ENCODE measurements around the gene PLPPR4.
"Not testable (repeated sequence)": the region's sequence is repeated elsewhere in the genome, so short reads cannot be mapped to it uniquely, and the experiment has no call there.

Gene PLPPR4

DNA sequence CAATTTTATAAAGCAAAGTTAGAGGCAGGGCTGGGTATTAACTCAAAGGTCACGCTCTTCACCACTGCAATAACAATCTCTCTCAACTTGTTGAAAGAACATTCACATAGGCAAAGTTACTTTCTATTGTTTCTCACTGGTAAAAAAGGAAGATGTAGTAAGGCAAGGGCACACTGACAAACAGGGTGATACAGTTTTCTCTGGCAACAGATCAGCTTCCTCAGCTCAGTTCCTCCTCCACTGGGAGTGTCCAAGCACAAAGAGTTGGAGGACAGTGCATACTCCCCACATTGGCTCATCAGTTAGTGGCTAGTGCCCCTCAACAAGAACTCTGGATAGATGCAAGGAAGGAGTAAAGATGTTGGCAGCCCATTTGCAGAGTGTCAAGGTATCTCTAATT lies 3.7 kb downstream of the PLPPR4 start:
- DNase-seq (ENCODE audit: low spot score), result no peak

DNA sequence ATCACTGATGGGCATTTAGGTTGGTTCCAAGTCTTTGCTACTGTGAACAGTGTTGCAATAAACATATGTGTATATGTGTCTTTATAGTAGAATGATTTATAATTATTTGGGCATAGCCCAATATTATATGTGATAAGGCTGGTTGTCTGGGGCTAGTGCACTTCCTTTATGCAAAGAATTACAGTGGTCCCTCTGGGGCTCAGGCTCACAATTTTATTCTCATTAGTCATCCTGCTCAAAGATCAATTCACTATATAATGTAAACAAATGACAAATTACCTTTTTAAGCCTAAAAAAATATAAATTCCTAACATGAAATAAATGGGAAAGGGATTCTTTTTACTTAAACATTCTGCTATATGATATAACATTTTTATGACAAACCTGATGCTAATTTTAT lies 5.0 kb downstream of the PLPPR4 start:
- no peak for DNase-seq (ENCODE audit: low spot score)

DNA sequence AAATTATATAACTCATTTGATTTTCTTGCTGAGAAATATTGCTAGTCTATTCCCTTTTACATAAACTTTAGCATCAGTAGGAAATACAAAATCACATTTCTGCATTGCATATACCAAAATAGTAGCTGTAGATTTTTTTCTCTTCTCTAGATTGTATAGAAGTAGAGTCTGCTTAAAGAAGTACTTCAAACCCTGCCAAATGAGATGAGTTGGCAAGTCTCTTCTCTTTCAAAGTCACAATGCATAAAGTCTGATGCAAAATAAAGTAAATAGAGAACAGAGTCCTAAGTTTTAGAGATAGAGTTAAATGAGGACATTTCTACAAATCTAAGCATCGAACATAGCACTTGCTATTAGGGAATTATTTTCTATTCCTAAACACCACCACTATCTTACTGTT lies 6.4 kb downstream of the PLPPR4 start:
- DNase-seq (ENCODE audit: low spot score), result no peak

DNA sequence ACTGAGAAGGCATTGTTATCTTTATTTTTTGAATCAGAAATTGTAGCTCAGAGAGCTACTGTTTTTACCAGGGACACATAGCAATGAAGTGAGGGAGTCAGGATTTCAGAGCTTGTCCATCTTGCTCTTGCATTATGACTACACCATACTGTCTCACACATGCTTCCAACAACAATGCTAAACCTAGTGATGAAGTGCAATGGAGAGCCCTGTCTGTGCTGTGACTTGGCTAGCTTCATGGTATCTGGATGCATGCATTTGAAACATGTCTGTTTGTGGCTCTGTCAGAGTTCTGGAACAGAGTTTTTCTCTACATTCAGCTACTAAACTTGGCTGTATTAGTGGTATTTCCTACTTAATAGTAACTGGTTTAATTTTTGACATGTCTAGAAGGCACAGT lies 7.0 kb downstream of the PLPPR4 start:
- no peak for DNase-seq (ENCODE audit: low spot score)

DNA sequence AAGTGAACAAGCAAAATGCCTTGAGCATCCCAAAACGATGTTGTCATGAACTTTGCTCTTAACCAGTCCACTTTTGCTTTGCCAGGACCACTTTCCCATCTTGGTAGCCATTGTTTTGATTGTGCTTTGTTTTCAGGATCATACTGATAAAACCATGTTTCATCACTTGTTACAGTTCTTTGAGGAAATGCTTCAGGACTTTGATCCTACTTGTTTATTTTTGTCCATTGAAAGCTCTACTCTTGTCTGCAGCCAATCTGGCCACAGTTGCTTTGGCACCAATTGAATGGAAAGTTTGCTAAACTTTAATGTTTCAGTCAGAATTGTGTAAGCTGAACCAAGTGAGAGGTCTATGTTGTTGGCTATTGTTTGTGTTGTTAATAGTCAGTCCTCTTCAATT lies 12.8 kb downstream of the PLPPR4 start:
- no peak for DNase-seq (ENCODE audit: low spot score)

DNA sequence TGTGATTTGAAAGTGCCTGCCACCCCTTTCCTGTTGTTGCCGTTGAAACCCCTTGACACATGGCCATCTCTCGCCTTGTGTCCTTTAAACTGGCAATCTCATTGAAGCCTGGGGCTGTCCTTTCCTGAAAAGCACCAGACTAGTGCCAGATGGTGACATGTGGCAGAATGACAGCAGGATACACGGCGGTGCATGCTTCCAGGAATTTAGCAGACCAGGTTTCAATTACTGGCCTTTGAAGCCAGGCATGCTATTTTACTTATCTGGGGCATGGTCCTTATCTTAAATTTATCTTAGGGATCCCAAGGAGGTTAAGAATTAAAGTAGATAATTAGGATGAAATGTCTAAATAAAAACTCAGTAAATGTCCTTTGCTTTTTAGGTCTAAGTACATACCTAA lies 15.2 kb downstream of the PLPPR4 start:
- DNase-seq (ENCODE audit: low spot score), result no peak

DNA sequence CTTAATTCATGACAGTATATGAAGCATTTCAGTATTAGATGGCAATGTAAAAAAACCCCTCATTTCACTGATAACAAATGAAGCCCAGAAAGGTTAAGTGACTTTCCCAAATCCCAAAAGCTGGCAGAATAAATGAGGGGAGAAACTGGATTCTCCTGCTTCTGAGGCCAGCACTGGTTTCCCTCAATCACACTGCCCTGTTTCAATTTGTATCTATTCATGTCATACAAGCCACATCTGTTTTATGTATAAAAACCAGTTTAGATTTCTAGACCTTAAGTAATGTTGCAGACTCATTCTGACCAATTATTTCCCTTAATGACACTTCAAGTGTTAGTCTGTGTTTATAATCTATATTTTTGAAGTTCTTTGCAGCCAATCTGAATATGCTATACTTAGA lies 16.8 kb downstream of the PLPPR4 start:
- no peak for DNase-seq (ENCODE audit: low spot score)

DNA sequence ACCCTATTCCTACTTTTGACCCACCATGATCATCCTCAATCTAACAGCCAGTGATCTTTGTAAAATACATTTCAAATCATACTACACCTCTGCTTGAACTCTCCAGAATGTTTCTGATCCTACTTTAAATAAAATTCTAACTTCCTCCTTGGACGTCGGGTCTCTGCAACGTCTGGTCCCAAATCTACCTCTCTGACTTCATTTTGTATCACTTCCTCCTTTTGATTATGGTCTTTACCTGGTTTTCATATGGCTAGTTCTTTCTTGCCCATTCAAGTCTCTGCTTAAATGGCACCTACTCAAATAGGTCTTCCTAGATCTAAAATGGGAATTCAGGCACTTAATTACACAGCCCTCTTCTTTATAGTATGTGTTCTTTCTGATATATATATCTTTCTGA lies 18.2 kb downstream of the PLPPR4 start:
- DNase-seq (ENCODE audit: low spot score), result no peak

DNA sequence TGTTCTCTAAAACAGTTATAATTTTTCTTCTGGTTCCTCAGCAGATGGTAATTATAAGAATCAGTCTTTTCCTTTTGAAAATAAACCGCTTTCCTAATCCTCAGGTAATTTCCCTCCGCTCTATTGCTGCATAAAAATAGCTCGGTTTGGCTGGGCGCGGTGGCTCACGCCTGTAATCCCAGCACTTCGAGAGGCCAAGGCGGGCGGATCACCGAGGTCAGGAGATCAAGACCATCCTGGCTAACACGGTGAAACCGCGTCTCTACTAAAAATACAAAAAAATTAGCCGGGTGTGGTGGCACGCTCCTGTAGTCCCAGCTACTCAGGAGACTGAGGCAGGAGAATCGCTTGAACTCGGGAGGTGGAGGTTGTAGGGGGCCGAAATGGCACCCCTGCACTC lies 19.2 kb downstream of the PLPPR4 start:
- DNase-seq (ENCODE audit: low spot score), result not testable (repeated sequence)

DNA sequence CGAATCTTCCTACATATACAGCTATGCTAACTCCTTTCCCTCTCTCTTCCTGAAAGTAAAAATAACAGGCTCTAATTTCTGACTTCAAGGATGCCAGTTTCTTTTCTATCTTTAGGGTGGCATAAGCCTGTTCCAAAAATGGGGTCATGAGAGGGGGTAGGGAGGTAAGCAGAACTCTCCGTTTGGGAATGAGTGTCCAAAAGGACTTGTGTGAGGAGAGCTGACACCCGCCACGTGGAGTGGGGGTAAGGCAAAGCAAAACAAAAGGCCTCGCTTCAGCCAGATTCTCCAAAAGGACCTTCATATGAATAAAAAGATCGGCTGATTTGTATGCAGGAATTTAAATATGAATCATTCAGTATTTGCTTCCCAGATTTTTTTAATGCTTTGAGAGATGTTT lies 28.6 kb downstream of the PLPPR4 start:
- DNase-seq (ENCODE audit: low spot score), result no peak

DNA sequence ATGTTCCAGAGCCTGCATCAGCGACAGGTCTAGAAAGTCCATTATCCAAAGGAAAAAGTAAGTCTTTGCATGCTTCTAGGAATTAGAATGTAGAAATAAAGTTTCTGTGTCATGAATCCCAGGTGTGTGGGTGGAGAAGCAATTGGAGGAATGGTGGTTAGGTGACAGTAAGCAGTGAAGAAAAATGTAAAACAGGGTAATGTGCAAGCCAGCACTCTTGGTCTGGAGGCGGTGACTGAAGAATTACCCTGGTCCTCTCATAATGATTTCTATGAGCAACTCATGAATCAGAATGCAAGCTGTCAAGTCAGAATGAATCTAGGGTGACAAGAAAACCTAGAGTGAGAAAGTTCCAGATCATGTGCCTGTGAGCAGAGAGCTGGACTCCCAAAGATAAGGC lies 33.6 kb downstream of the PLPPR4 start:
- no peak for DNase-seq (ENCODE audit: low spot score)

DNA sequence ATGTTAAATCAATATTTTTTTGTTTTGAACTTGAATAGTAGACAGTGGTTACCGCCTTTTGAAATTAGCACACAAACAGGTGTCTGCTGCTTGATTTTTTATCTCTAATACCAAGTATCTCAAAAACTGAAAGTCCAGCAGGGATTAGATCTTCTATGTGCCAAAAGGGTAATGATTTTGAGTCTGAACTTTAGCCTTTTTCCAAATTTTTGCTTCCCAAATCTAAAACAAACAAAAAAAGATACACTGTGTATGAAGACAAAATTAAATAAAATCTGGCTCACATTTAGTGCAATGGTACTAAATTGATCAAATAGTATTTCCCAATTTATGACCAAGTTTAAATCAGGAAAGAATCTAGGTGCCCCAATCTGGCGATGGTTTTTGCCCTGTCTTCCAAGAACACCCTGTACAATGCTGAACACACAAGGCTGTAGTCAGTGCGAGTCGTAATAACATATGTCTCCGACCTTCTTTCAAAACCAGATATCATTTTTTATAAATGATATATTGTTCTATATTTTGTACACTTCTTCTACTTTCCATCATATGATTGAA lies 40.5 kb downstream of the PLPPR4 start:
- DNase-seq (ENCODE audit: low spot score), result no peak

DNA sequence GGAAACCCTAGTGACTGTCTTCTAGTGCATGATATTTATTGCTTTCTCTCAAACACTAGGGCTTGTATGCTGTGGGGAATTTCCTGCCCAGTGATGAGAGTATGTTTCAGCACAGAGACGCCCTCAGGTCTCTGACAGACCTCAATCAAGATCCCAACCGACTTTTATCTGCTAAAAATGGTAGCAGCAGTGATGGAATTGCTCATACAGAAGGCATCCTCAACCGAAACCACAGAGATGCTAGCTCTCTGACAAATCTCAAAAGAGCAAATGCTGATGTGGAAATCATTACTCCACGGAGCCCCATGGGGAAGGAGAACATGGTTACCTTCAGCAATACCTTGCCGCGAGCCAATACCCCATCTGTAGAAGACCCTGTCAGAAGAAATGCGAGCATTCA lies 41.3 kb downstream of the PLPPR4 start:
- DNase-seq (ENCODE audit: low spot score), result no peak

DNA sequence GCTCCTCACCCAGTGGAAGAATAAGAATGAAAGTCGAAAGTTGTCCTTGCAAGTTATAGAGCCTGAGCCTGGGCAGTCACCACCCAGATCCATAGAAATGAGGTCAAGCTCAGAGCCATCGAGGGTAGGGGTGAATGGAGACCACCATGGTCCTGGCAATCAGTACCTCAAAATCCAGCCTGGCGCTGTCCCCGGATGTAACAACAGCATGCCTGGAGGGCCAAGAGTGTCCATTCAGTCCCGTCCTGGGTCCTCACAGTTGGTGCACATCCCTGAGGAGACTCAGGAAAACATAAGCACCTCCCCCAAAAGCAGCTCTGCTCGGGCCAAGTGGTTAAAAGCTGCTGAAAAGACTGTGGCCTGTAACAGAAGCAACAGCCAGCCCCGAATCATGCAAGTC lies 41.8 kb downstream of the PLPPR4 start:
- DNase-seq (ENCODE audit: low spot score), result no peak

DNA sequence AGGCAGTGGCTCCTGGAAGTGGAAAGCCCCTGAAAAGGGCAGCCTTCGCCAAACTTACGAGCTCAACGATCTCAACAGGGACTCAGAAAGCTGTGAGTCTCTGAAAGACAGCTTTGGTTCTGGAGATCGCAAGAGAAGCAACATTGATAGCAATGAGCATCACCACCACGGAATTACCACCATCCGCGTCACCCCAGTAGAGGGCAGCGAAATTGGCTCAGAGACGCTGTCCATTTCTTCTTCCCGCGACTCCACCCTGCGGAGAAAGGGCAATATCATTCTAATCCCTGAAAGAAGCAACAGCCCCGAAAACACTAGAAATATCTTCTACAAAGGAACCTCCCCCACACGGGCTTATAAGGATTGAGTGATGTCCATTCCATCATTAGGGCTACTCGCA lies 42.4 kb downstream of the PLPPR4 start:
- no peak for DNase-seq (ENCODE audit: low spot score)

DNA sequence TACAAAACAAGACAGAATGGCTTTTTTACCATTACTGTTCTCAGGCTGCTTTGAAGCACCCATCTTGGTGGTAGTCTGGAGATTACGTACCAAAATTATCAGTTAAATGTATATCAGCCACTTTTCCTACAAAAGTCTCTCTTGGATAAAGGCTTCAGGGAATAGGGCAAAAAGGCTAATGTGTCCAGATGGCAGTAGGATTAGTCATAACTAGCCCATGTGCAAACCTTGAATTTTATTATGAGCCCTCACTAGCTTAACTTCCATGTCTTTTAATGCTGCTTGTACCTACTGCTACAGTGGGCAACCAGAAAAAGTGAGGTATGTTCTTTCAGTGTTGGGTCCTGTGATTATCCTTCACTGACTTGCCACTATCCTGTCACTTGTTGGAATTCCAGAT lies 51.0 kb downstream of the PLPPR4 start:
- DNase-seq (ENCODE audit: low spot score), result no peak

DNA sequence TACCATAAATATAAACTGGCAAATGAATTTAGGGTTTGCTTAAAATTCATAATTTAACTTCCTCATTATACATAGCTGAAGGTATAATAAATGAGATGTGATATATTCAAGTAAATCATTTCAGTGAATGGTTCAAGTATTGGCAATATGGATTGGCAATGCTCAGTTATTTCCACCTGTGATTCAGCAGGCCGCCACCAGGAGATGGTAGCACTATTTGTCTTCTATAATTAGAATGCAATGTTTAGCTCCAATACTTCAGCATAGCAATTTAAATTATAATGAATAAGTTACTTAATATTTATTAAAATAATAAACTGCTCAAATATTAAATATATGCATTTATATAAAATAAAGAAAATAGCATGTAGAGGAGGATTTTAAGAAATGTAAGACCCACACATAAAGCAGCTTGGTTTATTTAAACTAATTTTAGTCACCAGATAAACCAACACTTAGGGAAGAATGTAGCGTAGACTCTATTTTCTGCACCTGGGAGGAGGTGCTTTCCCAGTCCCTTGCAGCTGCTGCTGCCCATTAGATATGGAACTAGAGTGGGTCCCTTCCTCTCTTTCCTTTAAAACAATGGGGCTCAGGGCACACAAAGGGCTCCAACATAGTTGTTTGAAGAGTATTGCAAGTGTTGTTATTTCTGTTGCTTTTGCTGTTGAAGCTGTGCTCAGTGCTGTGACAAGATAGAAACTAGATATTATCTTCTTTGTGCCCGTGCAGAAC lies 62.1 kb downstream of the PLPPR4 start:
- DNase-seq (ENCODE audit: low spot score), result no peak

DNA sequence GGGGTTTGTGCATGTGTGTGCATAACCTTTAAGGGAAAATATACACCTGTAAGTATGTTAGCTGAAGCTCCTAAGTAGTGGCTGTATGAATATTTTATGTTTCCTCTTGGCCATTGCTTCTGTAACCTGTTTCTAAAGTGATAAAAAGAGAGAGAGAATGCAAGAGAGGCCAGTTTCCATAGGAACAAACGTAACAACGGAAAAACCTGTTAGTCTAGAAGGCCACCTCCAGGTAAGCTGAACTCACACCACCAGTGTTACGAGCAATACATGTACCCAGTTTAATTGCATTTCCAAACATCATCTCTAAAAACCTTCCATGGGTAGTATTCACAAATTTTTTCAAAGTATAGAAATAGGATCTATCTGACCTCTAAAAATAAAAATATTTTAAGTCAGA lies 63.1 kb downstream of the PLPPR4 start:
- DNase-seq (ENCODE audit: low spot score), result no peak

DNA sequence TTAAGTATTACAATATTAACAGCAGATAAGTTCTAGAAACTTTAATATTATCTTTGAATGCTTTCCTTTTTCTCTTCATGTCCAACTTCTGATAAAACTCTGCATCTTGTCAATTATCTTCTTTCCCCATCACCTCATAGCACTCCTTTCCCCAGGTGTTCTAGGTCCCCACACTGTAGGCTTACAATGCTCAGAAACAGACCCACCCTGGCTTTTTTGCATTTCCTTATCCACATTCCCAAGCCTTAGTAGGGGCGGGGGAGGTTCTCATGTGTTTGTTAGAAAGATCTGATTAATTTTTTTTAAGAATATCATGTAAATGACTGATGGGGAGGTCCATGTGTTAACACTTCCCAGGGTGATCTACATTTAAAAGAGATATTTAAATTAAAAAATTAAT lies 63.9 kb downstream of the PLPPR4 start:
- DNase-seq (ENCODE audit: low spot score), result no peak

DNA sequence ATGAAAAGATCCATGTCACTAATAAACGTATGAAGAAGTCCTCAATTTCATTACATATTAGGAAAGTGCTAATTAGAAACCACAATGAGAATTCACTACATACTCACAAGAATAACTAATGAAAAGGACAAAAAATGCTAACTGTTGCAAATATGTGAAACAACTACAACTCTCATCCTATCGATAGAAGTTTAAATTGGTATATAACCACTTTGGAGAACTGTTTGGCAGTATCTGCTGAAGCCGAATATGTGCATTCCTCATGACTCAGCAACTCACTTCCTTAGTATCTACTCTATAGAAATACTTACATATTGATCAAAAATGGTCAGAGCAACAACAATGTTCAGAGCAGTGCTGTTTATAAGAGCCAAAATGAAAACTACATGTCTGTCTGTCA lies 66.8 kb downstream of the PLPPR4 start:
- DNase-seq (ENCODE audit: low spot score), result no peak

DNA sequence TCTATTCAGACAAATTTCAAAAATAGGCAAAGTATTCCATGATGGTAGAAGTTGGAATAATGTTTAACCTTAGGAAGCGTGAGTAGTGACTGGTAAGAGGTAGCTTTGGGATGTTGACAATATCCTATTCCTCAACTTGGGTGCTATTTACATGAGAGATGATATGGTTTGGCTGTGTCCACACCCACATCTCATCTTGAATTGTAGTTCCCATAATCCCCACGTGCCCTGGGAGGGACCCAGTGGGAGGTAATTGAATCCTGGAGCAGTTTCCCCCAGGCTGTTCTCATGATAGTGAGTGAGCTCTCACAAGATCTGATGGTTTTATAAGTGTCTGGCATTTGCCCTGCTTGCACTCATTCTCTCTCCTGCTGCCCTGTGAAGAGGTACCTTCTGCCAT lies 67.3 kb downstream of the PLPPR4 start:
- DNase-seq (ENCODE audit: low spot score), result no peak

DNA sequence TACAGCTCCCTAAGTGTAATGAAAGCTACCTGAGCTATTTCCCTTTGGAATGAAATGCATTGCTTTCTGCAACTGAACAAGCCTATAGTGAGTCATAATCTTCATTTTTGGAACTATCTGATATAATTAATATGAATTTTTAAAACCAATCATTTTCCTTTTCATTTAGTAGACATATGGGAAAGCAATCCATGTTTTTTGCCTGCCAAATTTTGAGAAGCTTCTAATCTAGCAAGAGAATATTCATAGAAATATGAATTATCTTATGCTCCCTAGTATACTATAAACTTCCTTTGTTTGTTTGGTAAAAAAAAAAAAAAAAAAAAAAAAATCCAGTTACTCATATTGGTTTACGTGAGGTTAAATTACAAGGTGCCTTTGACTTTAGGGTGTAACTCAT lies 68.3 kb downstream of the PLPPR4 start:
- DNase-seq (ENCODE audit: low spot score), result no peak

DNA sequence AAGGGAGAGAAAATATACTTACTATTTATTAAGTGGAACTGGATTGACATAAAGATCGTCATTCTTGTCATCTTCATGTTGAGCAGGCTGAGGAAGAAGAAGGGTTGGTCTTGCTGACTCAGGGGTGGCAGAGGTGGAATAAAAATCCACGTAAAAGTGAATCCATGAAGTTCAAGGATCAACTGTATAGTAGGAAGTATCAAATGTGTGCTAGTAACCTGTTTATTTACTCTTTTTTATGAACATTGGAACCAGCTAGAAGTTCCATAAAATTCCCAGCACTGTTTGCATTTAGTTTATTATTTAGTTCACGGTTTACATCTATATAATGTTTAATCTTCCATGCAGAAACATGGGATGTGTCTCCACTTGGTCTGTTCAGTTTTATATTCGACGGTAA lies 70.7 kb downstream of the PLPPR4 start:
- DNase-seq (ENCODE audit: low spot score), result no peak

DNA sequence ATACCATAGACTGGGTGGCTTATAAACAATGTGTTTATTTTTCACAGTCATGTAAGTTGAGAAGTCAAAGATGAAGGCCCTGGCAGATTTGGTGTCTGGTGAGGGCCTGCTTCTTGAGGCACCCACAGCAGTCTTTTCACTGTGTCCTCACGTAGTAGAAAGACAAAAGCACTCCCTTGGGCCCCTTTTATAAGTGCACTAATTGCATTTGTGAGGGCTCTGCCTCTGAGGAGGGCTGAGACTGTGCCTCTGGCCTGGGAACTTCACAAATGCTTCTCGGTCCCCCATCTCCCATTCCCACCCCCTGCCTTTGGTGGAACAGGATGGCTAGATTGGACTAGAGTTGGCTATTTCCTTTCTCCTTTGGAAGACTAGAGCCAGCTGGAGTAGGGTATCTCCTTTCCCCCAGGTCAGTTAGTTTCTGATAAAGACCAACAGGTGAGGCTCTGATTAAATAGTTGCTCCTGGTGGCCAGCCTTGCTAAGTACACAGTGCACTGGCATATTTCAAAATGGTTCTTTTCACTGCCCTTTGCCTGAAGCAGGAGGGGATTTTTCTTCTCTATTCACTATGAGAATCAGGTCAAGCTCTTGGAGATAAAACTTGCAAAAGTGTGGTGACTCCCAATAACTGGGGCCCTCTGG lies 82.9 kb downstream of the PLPPR4 start:
- DNase-seq (ENCODE audit: low spot score), result no peak

Data from hematopoietic multipotent progenitor cell treated with erythropoietin and hydrocortisone succinate and interleukin-3 and kit ligand, for 17 days (in vitro differentiated cells).